Loucy (cell line): Measurements from ENCODE around the gene SHISA6.

Source experiments
- EZH2phosphoT487 ChIP-seq: fragments of 200-600 bp; IDR thresholded peaks from 2 replicates; pipeline ENCODE4 v1.6.1; 2018; ENCODE audit warnings: antibody characterized with exemption, mild to moderate bottlenecking, moderate library complexity, borderline replicate concordance
- TF ChIP-seq, protein P1 (sequence below): fragments of 200-600 bp; sonication (generic); conservative IDR thresholded peaks from 2 replicates; pipeline ENCODE4 v1.5.1; 2014; ENCODE audit warnings: mild to moderate bottlenecking, antibody characterized with exemption, low read length

DNA sequence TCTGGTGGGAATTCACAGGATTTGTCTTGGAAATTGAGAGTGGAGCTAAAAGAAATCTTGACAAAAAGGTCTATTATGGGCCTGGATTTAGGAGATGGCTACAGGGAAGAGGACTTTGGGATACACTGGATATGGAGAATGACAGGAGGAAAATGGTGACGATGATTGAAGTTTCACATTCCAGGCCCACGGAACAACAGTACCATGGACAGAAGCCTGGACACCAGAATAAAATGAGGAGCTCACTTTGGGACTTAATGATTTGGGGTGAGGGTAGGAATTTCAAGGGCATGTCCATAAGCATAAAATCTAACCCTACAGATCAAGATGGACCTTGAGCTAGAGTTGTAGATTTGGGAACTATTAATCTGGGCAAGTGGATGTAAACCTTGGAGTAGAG is 309.4 kb downstream of the SHISA6 start:
- TF ChIP-seq, protein P1, sequence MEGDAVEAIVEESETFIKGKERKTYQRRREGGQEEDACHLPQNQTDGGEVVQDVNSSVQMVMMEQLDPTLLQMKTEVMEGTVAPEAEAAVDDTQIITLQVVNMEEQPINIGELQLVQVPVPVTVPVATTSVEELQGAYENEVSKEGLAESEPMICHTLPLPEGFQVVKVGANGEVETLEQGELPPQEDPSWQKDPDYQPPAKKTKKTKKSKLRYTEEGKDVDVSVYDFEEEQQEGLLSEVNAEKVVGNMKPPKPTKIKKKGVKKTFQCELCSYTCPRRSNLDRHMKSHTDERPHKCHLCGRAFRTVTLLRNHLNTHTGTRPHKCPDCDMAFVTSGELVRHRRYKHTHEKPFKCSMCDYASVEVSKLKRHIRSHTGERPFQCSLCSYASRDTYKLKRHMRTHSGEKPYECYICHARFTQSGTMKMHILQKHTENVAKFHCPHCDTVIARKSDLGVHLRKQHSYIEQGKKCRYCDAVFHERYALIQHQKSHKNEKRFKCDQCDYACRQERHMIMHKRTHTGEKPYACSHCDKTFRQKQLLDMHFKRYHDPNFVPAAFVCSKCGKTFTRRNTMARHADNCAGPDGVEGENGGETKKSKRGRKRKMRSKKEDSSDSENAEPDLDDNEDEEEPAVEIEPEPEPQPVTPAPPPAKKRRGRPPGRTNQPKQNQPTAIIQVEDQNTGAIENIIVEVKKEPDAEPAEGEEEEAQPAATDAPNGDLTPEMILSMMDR: no peak
- TF ChIP-seq EZH2phosphoT487: no peak
